ENCODE measurements around the gene BTK.

The BTK gene

GRCh38 chrX:101393530-101394305 is 7.7 kb upstream of the BTK start:
- no peak for DNase-seq

GRCh38 chrX:101391831-101392230 is 5.8 kb upstream of the BTK start:
- DNase-seq = no peak

GRCh38 chrX:101390664-101391525 is 4.9 kb upstream of the BTK start, which contains the start of gene RPL36A:
Gene RPL36A, plus strand, starts transcription at chrX:101391011. Its CDS starts 33 bp downstream, at chrX:101391044.
- peak; percentile 82 for DNase-seq

- no peak for DNase-seq
Measured at GRCh38 chrX:101388604-101389003, 2.6 kb upstream of the BTK start.

- no peak for DNase-seq
Measured at GRCh38 chrX:101386542-101386885, 523 bp upstream of the BTK start.

GRCh38 chrX:101385026-101385684 is 836 bp downstream of the BTK start:
- DNase-seq = no peak

- DNase-seq = no peak
Measured at GRCh38 chrX:101383679-101384205, 2.2 kb downstream of the BTK start.

GRCh38 chrX:101377547-101377946 is 8.4 kb downstream of the BTK start:
- no peak for DNase-seq

- no peak for DNase-seq
Measured at GRCh38 chrX:101370888-101371504, 15.0 kb downstream of the BTK start.

GRCh38 chrX:101369687-101370086 is 16.3 kb downstream of the BTK start:
- no peak for DNase-seq

GRCh38 chrX:101368800-101369199 is 17.2 kb downstream of the BTK start:
- DNase-seq = no peak

- no peak for DNase-seq
Measured at GRCh38 chrX:101365301-101365795, 20.6 kb downstream of the BTK start.

GRCh38 chrX:101362757-101363156 is 23.2 kb downstream of the BTK start:
- no peak for DNase-seq

- no peak for DNase-seq
Measured at GRCh38 chrX:101362116-101362515, 23.9 kb downstream of the BTK start.

- DNase-seq = no peak
Measured at GRCh38 chrX:101360390-101360789, 25.6 kb downstream of the BTK start.

GRCh38 chrX:101359966-101360365 is 26.0 kb downstream of the BTK start:
- DNase-seq = no peak

- no peak for DNase-seq
Measured at GRCh38 chrX:101357166-101357795, 28.7 kb downstream of the BTK start.

GRCh38 chrX:101349193-101349562 is 36.8 kb downstream of the BTK start:
- DNase-seq = no peak

- DNase-seq = peak; percentile 84
Measured at GRCh38 chrX:101348452-101349192, 37.4 kb downstream of the BTK start, which contains the start of gene TIMM8A. Gene TIMM8A, minus strand, starts transcription at chrX:101348742. Its CDS starts 78 bp downstream, at chrX:101348664.

- DNase-seq = peak; percentile 1
Measured at GRCh38 chrX:101347859-101348451, 38.0 kb downstream of the BTK start.

GRCh38 chrX:101337776-101338271 is 48.2 kb downstream of the BTK start:
- DNase-seq = no peak
